T-helper 9 cell (primary cell): ENCODE results near the gene PTGDS.

Experiments
- DNase-seq: peaks from one replicate; pipeline ENCODE4 v3.0.0-alpha.2; 2020

The PTGDS gene

DNA sequence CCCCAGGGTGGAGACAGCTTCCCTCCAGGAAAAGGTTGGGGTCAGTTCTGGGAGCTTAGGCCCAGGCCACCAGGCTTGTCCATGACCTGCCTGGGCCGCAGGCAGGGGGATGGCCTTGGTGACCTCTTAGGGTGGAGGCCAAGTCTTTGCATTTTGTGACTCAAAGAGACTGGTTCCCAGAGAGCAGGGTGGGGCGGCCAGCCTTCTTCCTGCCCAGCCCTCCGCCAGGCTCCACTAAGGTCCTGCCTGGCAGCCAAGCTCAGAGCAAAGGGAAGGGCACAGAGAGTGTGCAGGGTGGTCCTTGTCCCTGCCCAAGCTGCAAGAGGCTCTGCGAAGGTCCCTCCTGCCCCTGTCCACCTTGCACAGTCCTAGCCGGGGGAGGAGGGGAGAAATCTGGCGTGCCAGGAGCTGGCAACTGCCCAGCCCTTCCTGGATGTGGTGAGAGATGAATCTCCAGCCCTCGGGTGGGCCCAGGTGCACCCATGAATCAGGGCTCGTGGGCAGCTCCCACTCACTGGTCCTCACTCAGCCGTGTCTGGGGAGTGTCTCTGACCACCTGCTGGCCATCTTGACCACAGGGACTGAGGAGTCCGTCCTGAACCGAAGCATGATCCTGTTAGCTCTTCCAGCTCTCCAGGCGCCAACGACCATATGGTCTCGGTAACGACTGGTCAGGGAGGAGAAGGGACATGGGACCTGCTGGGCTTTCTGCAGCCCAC lies 2.3 kb upstream of the PTGDS start:
- no peak for DNase-seq

DNA sequence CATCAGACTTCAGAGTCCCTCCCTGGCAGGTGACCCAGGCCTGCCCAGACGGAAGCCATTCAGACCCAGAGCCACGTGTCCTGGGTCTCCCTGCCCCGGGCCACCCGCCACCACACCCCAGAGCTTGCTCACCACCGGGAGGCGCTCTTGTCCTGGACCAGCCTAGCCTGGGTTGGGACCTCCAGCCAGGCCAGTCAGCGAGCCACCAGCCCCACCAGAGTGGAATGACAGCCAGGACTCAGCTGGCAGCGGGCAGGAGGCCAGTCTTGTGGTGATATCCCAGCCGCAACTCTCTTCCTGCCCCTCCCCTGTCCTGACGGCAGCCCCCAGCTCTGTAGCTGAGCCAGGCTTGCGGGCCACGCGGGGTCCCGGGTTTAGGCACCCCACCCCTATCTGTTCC lies 1.7 kb upstream of the PTGDS start:
- DNase-seq, result peak; percentile 26

DNA sequence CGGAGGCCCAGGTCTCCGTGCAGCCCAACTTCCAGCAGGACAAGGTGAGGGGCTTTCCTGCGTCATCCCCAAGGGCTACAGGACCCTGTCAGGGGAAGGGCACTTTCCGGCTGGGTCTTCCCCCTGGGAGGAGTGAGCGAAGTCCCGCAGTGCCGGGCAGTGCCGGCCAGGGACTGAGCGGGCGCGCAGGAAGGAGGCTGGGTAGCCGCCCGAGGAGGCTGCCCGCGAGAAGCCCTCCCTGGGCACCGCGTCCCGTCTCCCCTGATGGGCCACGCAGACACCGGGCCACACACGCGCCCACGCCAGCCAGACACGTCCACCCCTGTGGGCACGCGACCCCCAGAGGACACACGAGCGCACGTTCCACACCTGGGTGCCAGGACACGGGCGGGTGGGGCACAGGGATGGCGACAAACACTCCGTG lies 357 bp downstream of the PTGDS start:
- no peak for DNase-seq

DNA sequence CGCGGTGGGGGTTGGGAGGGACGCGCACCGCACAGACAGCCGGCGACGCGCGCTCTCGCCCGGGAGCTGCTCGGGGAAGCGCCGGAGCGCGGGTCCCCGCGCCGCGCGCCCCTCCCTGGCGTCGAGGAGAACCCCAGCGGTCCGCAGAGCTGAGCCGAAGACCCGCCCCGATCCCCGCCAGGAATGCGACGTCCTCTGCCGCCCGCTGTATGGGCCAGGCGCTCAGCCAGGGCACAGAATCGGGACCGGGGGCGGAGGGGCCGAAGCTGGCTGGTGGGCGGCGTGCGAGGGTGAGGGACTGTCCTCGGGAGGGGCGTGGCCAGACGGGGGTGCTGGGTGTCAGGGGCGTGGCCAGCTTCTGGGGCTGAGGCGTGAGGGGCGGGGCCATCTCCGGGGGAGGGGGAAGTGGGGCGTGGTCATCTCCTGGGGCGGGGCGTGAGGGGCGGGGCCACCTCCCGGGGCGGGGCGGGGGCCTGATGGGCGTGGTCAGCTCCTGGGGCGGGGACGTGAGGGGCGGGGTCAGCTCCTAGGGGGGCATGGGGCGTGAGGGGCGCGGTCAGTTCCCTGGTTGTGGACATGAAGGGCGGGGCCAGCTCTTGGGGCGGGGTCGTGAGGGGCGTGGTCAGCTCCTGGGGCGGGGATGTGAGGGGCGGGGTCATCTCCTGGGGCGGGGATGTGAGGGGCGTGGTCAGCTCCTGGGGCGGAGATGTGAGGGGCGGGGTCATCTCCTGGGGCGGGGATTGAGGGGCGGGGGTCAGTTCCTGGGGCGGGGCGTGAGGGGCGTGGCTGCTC lies 965 bp downstream of the PTGDS start:
- peak; percentile 80 for DNase-seq

DNA sequence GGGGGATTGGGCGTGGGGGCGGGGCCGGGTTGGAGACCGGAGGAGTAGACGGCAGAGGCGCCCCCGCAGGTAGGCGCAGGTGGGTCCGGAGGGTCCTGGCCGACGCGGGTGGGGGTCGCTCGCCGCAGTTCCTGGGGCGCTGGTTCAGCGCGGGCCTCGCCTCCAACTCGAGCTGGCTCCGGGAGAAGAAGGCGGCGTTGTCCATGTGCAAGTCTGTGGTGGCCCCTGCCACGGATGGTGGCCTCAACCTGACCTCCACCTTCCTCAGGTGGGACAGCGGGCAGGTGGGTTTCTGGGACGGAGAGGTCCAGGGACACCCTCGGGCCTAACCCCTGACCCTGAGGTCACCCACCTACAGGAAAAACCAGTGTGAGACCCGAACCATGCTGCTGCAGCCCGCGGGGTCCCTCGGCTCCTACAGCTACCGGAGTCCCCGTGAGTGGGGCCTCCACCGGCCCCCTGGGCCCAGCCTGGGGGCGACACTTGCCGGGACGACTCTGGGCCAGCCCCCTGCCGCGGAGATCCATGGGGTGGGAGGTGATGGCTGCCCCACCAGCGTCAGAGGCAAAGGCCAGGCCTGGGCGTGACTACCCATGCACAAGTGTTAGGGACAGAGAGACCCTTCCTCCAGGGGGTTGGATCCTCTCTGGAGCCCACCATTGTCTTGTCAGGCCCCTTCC lies 1.7 kb downstream of the PTGDS start:
- no peak for DNase-seq

DNA sequence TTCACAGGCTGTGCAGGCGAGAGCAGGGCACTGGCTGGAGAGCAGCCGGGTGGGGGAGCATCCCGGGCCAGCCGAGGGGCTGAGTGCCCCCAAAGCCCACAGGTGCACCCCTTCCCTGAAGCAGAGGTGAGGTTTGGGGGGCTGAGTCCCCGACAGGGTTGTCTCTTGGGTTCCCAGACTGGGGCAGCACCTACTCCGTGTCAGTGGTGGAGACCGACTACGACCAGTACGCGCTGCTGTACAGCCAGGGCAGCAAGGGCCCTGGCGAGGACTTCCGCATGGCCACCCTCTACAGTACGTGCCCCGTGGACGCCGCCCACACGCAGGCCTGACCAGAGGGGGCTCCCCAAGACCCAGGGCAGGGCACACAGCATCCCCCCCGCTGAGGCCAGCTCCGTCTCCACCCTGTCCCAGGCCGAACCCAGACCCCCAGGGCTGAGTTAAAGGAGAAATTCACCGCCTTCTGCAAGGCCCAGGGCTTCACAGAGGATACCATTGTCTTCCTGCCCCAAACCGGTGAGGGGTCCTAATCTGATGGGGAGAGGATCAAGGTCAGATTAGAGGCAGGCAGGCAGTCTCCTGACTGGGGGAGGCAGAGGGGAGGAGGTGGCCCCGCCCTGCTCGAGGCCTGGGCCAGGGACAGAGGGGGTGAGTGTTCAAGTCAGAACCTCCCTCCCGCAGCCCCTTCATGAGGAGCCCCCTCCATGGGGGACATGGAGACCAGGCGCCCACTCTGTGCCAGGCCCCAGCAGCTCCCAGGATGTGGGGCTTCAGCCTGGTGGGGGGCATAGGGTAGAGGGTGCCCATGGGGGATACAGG lies 2.7 kb downstream of the PTGDS start:
- no peak for DNase-seq

DNA sequence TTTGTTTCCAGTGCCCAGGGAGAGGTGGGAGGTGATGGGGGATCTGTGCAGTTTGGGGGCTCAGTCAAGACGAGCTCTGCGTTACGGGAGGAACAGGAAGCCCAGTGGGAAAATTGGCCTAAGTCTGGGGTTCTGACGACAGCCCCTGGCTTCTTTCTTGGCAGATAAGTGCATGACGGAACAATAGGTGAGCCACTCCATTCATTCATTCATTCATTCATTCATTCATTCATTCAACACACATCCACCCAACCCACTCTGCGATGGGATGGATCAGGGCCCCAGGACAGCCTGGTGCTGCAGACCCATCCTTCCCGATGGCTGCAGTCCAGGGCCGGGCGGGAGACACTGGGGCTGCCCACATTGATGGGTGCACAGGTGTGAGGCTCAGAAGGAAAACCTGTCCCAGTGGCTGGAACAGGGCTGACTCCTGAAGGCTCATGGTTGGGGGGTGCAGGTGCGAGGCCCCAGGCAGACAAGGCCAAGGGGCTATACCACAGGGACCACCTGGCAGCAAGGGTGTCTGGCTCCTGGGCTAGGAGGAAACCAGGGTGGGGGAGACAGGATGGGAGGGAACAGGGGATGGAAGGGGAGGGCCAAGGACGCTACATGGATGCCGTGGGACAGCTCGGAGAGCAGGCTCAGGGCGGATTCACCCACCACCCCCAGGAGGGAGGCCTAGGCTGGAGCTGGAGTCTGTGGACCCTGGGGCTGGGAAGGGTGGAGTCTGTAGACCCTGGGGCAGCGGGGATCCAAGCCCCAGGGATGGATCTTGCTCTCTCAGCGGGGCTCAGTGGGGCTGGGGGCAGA lies 3.6 kb downstream of the PTGDS start:
- DNase-seq, result no peak

DNA sequence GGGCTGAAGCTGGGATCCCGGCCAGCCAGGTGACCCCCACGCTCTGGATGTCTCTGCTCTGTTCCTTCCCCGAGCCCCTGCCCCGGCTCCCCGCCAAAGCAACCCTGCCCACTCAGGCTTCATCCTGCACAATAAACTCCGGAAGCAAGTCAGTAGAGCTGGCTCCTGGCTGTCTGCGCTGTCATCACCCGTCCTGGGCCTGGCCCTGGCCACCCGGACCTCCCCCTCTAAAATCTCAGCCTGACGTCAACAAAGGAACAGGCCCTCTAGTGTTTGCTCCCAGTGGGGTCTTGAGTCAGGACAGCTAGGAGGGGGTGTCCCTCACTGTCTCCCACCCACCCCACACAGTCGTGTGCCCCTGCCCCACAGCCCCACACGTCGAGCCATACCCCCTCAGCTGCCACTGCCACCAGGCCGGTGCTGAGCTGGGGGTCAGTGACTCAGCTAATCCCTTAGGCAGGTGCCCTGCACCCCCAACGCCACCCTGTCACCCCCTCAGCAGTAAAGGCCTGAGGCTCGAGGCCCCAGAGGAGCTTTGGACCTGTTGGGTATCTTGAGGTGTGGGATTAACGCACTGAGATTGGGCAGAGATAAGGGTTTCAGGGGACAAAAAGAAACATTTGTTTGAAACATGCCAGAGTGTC lies 4.4 kb downstream of the PTGDS start:
- no peak for DNase-seq

DNA sequence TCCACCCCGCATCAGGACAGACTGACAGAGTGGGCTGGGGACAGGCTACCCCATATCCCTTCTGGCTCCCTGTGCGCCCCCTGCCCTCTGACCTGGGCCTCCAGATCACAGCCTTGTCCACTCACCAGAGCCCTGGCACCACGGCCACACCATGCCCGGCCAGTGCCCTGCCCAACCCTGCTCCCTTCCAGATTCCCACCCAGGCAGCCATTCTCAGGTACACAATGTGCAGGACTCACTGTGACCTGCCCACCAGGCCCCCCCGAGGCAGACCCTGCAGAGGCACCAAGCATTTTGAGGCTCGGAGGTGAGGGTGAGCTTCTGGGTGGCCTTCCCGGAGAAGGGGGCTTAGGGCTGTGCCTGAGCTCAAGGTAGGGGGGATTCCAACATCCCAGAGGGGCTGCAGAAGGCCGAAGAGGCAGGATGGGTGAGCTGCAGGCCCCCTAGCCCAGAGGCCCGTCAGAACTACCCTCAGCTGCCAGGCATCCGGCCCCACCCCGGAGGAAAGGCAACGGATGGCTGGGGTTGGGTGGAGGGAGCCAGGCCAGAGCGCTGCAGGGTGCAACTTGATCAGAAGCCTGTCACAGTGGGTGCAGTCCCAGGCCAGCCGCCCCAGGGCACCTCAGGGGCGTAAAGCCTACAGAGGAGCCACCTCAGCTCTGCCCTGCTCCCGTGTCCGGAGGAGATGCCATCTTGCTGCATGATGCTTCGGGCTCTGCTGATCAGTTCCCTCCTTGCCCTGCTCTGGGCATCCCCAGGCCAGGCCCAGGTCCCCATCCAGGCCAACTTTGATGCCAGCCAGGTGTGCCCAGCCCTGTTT lies 5.1 kb downstream of the PTGDS start, which contains the start of gene LCNL1:
Gene LCNL1 (plus strand): TSS at position 762 of the 820 bp plus-strand sequence. CDS start 594 bp downstream, outside the sequence.
- no peak for DNase-seq

DNA sequence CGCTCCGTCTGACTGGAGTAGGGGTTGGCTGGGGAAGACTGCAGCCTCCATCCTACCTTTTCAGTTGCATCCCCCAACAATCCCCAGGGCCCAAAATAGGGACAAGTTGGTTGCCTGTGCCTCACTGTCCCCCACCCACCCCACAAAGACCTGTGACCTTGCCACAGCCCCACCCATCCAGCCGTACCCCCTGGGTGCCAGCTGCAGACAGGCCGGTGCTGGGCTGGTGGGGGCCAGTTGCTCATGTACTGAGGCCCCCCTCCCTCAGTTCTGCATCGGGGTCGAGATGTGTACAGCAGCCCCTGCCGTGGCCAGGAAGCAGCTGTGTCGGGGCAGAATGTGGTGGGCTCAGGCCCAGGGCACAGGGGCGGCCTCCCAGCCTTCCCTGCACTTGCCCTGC lies 5.9 kb downstream of the PTGDS start:
- DNase-seq, result no peak

DNA sequence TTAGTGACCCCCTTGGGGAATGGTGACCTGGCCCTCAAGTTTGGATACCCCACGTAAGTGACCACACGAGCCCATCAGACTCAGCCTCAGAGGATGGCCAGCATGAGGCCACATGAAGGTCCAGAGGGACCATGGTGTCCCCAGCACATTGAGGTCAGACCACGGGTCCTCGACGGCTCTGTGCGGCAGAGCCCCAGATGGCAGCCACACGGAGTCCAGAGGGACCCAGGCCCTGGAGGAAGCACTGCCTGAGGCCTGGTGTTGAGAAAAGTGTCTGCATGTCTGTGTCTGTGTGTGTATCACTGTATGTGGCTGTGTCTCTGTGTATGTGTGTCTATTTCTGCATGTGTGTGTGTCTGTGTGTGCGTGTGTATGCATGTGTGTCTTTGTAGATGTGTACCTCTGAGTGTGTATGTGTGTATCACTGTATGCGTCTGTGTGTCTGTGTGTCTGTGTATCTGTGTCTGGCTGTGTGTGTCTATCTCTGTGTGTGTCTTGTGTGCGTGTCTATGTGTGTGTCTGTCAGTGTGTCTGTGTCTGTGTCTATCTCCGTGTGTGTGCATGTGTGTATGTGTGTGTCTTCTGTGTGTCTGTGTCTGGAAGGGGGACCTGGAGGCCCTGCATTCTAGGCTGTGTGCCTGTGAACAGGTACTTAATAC lies 6.5 kb downstream of the PTGDS start:
- no peak for DNase-seq

DNA sequence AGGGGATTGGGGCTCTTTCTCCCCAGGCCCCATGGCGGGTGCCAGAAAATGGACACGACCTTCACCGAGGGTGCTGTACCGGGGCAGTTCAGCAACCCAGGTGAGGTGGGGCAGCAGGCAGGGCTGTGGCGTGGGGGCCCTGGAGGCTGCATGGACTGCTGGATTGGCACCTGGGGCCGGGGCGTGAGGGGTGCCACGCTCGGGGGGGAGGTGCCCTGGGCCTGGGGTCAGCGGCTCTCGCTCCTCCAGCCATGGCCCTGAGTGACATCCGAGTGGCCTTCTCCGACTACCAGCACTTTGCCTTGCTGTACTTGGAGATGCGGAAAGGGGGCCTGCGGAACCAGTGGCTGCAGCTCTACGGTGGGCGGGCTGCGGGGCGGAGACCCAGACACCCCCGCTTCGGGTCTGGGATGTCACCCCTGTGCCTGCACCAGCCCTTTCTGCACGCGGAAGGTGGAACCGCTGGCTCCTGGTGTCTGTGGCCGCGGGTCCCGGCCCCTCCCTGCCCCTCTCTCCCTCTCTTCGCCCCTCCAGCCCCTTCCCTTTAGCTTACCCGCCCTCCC lies 7.2 kb downstream of the PTGDS start:
- DNase-seq, result no peak

DNA sequence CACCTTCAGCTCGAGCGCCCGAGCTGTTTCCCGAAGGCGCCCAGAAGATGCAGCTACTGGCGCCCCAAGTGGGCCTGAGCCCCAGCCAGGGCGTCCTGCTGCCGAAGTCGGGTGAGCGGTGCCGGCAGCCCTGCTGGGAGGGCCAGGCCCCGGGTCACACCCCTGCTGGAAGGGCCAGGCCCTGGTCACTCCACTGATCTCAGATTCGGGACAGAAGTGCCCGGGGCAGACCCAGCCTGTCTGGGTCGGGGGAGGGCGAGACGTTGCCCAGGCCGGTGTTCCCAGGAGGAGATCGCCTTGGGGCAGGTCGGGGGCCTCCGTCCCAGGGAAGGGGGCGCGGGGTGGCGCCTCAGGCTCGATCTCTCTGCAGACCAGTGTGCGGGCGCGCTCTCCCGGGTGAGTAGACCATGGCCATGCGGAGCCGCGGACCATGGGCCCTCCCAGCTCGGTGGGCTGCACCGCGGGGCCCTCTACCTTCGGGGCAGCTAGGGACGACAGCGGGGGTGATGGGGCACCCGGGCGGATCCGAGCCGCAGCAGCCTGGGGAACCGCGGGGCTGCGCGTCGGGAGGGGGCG lies 7.8 kb downstream of the PTGDS start:
- no peak for DNase-seq

DNA sequence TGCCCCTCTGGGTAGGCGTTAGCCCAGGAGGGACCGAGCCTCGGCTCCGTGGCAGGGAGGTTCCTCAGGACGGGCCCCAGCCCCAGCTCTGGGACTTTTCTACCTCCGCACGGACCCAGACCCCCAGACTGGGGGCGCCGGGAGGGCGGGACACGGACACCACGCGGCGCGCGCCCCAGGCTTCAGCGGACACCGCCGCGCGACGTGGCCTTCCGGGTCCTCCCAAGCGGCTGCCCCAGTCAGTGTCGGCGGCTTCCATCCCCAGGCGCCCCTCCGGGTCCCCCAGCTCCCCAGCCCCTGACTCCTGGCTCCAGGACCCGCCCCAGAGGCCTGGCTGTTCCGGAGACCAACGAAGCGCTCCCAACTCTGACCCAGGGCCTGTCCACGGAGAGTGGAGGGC lies 8.5 kb downstream of the PTGDS start:
- DNase-seq, result no peak

DNA sequence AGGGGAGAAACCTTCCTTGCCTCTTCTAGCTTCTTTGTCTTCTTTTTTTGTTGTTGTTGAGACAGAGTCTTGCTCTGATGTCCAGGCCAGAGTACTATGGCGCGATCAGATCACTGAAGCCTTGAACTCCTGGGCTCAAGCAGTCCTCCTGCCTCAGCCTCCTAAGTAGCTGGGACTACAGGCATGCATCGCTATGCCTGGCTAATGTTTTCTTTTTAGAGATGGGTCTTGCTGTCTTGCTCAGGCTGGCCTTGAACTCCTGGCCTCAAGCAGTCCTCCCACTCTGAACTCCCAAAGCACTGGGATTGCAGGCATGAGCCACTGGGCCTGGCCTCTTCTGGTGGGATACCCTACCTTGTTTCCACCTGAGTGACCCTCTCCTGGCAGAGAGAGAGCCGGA lies 11.6 kb downstream of the PTGDS start:
- no peak for DNase-seq

DNA sequence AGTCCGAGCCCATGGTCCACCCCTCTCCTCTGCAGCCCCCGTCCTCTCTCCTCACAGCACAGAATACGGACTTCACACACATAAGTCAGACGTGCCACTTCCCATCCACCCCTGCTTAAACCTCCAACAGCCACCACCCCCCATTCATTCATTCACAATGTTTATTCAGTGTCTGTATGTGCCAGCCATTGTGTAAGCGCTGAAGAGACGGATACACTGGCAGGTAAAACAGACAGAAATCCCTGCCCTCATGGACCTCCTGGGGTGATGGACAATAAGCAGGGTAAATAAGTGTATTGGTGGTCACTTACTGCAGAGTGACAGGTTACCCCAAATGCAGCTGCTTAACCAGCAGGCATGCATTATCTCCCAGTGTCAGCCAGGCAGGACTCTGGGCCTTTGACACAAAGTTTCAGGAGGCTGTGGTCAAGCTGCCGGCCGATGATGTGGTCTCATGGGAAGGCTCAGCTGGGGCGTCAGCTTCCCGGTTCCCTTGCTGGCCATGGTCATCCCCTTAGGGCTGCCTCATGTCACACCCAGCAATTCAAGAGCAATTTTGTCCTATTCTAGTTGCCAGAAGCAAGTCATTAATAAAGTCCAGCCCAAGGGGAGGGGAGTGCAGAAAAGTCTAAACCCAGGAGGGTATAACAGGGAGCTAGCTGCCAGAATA lies 13.1 kb downstream of the PTGDS start:
- DNase-seq, result no peak

DNA sequence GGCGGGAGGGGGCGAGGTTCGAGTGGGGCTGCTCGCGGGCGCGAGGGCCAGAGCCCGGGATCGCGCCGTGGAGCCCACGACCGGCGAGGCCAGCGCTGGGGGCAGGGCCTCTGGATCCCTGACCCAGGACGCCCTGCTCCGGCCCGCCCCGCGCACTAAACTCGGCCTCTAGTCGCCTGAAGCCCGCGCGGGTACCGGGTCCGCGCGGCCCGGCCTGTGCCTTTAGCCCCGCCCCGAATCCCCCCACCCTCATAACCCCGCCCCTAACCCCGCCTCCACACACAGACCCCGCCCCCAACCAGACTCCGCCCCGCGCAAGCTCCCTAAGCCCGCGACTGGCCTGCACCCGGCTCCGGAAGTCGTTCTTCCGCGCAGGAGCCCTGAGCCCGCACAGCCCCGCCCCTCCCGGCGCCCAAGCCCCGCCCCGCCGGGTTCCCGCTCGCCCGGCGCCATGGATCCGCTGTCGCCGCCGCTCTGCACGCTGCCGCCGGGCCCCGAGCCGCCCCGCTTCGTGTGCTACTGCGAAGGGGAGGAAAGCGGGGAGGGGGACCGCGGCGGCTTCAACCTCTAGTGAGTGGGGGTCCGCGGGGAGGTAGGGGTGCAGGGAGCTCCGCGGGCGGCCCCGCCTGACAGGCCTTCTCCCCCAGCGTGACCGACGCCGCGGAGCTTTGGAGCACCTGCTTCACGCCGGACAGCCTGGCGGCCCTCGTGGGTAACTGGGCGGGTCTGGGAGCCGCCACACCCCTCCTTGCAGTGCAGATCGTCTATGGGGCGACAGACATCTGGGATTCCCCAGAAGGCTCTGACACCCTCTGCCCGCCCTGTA lies 14.9 kb downstream of the PTGDS start, which contains the start of gene PAXX:
Gene PAXX (plus strand): TSS at position 430 of the 826 bp plus-strand sequence. CDS start 22 bp downstream, at position 452.
- DNase-seq, result peak; percentile 94
